ENCODE measurements around the gene MPZL2.

MPZL2 gene

DNA sequence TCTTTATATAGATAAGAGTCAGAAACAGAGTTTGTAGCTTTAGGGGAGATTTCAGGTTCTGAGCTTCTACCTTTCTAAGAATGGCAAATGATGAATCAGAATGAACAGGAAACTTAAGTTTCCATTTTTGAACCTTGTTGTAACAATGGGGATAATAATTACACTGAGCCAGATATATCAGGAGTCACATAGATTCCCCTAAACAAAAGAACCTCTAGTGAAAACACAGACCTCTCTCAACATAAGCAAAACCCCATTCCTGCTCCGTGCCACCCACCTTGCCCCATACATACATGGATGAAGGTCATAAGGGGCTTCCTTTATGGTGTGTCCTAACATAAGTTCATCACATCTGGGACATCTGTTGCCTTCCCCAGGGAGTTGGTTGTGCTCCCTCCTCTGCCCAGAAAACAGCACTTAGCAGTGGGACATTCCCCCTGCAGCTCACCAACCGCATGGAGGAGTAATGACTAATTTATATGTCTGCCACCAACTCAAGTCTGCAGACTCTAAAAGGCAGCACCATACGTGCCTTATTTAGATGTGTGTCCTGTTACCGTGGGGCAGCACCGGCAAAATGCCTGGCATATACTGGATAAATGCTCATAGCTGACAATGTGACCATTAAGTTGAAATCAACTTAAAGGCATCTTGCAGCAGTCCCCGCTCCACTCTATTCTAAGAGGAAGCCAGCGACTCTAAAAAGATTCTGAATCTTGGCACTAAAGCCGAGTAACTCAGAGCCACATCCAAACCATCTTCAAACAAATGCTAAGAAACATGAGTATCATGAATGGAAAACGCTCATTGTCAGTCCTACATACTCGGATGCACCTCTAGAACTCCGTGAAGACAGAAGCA, 47.2 kb downstream of the MPZL2 start:
- no peak for TF ChIP-seq FOXM1 (IDR thresholded peaks at IDR 0.05; ENCODE audit: borderline replicate concordance)
- no peak for TF ChIP-seq NFRKB (IDR thresholded peaks at IDR 0.05)
- no peak for TF ChIP-seq ARNT (IDR thresholded peaks at IDR 0.05)
- TF ChIP-seq FOXA1 (IDR thresholded peaks at IDR 0.05), result no peak
- no peak for TF ChIP-seq ELF4 (IDR thresholded peaks at IDR 0.05)
- TF ChIP-seq TARDBP (IDR thresholded peaks at IDR 0.05), result no peak
- no peak for TF ChIP-seq SUZ12 (IDR thresholded peaks at IDR 0.05)
- no peak for TF ChIP-seq L3MBTL2 (conservative IDR thresholded peaks at IDR 0.05)
- TF ChIP-seq LEF1 (IDR thresholded peaks at IDR 0.05; ENCODE audit: borderline replicate concordance), result no peak
- TF ChIP-seq SP1 (IDR thresholded peaks at IDR 0.05), result no peak
- no peak for TF ChIP-seq FOXK2 (IDR thresholded peaks at IDR 0.05)
- no peak for TF ChIP-seq CTBP1 (IDR thresholded peaks at IDR 0.05; ENCODE audit: borderline replicate concordance)
- TF ChIP-seq HDGF (IDR thresholded peaks at IDR 0.05; ENCODE audit: borderline replicate concordance), result no peak
- TF ChIP-seq, protein P1, sequence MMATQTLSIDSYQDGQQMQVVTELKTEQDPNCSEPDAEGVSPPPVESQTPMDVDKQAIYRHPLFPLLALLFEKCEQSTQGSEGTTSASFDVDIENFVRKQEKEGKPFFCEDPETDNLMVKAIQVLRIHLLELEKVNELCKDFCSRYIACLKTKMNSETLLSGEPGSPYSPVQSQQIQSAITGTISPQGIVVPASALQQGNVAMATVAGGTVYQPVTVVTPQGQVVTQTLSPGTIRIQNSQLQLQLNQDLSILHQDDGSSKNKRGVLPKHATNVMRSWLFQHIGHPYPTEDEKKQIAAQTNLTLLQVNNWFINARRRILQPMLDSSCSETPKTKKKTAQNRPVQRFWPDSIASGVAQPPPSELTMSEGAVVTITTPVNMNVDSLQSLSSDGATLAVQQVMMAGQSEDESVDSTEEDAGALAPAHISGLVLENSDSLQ (IDR thresholded peaks at IDR 0.05), result no peak
- no peak for TF ChIP-seq BHLHE40 (IDR thresholded peaks at IDR 0.05; ENCODE audit: borderline replicate concordance)
- TF ChIP-seq ZNF384 (IDR thresholded peaks at IDR 0.05), result no peak
- DNase-seq (ENCODE audit: extremely low spot score), result no peak
- ChIA-PET CTCF (no interaction called here), POLR2A (no interaction called here)

DNA sequence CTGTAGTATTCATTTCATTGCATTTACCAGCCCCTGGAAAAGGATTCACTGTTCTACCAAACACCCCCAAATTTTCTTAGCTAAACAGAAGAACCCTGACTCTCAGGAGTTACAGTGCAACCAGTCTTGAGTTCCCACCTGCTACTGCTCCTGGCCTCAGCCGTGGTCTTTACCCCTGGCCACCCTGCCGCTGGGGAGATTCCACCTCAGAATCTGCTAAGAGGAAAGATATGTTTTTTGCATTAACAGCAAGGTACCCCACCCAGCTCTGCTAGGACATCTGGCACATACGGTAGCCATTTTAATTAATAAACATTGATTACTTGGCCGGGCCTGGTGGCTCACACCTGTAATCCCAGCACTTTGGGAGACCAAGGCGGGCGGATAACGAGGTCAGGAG, 48.3 kb downstream of the MPZL2 start:
- DNase-seq (ENCODE audit: extremely low spot score), result no peak
- POLR2A ChIA-PET, result no interaction called here
- TF ChIP-seq L3MBTL2 (conservative IDR thresholded peaks at IDR 0.05) (no peak), NFRKB (IDR thresholded peaks at IDR 0.05) (no peak), CTBP1 (IDR thresholded peaks at IDR 0.05; ENCODE audit: borderline replicate concordance) (no peak), FOXK2 (IDR thresholded peaks at IDR 0.05) (no peak), ELF4 (IDR thresholded peaks at IDR 0.05) (no peak), LEF1 (IDR thresholded peaks at IDR 0.05; ENCODE audit: borderline replicate concordance) (no peak), BHLHE40 (IDR thresholded peaks at IDR 0.05; ENCODE audit: borderline replicate concordance) (no peak), ARNT (IDR thresholded peaks at IDR 0.05) (no peak), FOXA1 (IDR thresholded peaks at IDR 0.05) (no peak), SP1 (IDR thresholded peaks at IDR 0.05) (no peak), ZNF384 (IDR thresholded peaks at IDR 0.05) (no peak)
- CTCF ChIA-PET, result no interaction called here

DNA sequence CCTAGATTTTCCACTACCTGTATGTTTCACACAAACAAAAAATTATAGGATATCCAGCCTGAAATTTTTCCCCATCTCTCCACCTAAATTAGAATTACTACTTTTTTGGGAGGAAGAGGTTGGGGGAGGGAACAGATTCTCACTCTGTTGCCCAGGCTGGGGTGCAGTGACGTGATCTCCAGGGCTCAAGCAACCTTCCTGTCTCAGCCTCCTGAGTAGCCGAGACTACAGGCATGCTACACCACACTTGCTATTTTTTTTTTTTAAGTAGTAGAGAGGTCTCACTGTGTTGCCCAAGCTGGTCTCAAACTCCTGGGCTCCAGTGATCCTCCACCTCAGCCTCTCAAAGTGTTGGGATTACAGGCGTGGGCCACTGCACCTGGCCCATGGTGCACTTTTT, 48.8 kb downstream of the MPZL2 start:
- CTCF ChIA-PET, result no interaction called here
- no peak for TF ChIP-seq FOXA1 (IDR thresholded peaks at IDR 0.05)
- TF ChIP-seq ARNT (IDR thresholded peaks at IDR 0.05), result no peak
- no peak for TF ChIP-seq BHLHE40 (IDR thresholded peaks at IDR 0.05; ENCODE audit: borderline replicate concordance)
- no peak for TF ChIP-seq HDGF (IDR thresholded peaks at IDR 0.05; ENCODE audit: borderline replicate concordance)
- no peak for DNase-seq (ENCODE audit: extremely low spot score)
- POLR2A ChIA-PET, result no interaction called here

DNA sequence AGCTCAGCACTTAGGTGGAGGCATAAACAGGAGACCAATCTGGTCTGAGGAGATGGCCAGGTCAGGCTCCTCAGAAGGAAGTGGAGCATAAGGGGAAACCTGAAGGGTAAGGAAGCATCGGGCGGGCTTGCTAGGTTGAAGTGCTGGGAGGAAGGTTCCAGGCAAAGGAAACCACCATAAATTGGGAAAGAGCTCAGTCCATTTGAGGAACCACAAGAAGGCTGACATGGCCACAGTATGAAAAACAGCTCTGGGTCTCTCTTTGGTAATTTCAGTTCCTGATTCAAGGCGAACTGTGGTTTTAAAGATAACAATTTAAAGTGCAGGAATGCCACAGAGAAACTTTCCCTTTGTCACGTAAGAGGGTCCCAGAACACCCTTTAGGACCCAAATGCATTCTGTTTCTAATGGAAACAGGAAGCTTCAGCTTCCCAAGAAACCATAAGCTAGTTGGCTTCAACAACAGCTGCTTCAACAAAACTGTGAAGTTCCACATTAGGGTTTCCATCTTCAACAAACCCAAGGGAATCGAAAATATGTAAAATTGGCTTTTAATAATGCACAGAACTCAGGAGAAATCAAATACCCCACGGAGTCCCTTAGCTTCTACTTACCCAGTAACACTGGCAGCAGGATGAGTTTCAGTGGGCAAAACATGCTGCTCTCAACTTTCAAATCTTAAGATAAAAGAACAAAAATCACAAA, 49.7 kb downstream of the MPZL2 start:
- CTCF ChIA-PET, result no interaction called here
- POLR2A ChIA-PET, result interaction anchor here (1.5 kb wide), 1 partner anchor 145 kb away, joined by 3 read pairs; the partner anchor contains the start of gene UBE4A
- no peak for DNase-seq (ENCODE audit: extremely low spot score)

DNA sequence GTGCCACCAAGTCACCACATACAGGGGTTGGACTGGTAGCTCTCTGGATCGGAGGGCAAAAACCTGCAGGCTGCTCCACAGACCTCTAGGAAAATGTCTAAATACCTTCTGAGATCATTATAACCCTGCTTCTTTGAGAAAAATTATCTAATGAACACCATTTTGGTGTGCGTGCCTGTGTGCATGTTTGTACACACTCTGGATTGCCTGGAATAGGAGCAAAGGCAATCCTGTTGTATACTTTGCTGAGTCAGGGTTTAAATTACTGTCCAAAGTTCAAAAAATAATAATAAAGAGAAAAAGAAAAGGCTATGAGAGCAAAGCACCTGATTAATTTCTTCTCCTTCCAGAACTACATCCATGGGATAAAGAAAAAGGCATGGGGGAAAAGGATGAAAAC, 50.3 kb downstream of the MPZL2 start:
- TF ChIP-seq, protein P1 (IDR thresholded peaks at IDR 0.05), result no peak
- no peak for TF ChIP-seq L3MBTL2 (conservative IDR thresholded peaks at IDR 0.05)
- TF ChIP-seq HDGF (IDR thresholded peaks at IDR 0.05; ENCODE audit: borderline replicate concordance), result no peak
- no peak for TF ChIP-seq ARNT (IDR thresholded peaks at IDR 0.05)
- TF ChIP-seq ZNF384 (IDR thresholded peaks at IDR 0.05), result no peak
- no peak for TF ChIP-seq SUZ12 (IDR thresholded peaks at IDR 0.05)
- no peak for TF ChIP-seq FOXM1 (IDR thresholded peaks at IDR 0.05; ENCODE audit: borderline replicate concordance)
- TF ChIP-seq LEF1 (IDR thresholded peaks at IDR 0.05; ENCODE audit: borderline replicate concordance), result no peak
- no peak for TF ChIP-seq NFRKB (IDR thresholded peaks at IDR 0.05)
- TF ChIP-seq BHLHE40 (IDR thresholded peaks at IDR 0.05; ENCODE audit: borderline replicate concordance), result no peak
- no peak for TF ChIP-seq ELF4 (IDR thresholded peaks at IDR 0.05)
- TF ChIP-seq FOXA1 (IDR thresholded peaks at IDR 0.05), result no peak
- TF ChIP-seq SP1 (IDR thresholded peaks at IDR 0.05), result no peak
- POLR2A ChIA-PET, result interaction anchor here (1.5 kb wide), 1 partner anchor 146 kb away, joined by 3 read pairs; the partner anchor contains the start of gene UBE4A
- CTCF ChIA-PET, result interaction anchor here (0.6 kb wide), 1 partner anchor 178 kb away, joined by 7 read pairs; no protein-coding TSS in a partner anchor
- DNase-seq (ENCODE audit: extremely low spot score), result no peak

More for the DNA sequence above, 49.7 kb downstream of the MPZL2 start:
- TF ChIP-seq NFRKB (IDR thresholded peaks at IDR 0.05) (no peak), TARDBP (IDR thresholded peaks at IDR 0.05) (no peak), ARNT (IDR thresholded peaks at IDR 0.05) (no peak), SP1 (IDR thresholded peaks at IDR 0.05) (no peak), L3MBTL2 (conservative IDR thresholded peaks at IDR 0.05) (no peak), ELF4 (IDR thresholded peaks at IDR 0.05) (no peak), ZNF384 (IDR thresholded peaks at IDR 0.05) (no peak), CTBP1 (IDR thresholded peaks at IDR 0.05; ENCODE audit: borderline replicate concordance) (no peak), FOXK2 (IDR thresholded peaks at IDR 0.05) (no peak), SUZ12 (IDR thresholded peaks at IDR 0.05) (no peak)

DNA sequence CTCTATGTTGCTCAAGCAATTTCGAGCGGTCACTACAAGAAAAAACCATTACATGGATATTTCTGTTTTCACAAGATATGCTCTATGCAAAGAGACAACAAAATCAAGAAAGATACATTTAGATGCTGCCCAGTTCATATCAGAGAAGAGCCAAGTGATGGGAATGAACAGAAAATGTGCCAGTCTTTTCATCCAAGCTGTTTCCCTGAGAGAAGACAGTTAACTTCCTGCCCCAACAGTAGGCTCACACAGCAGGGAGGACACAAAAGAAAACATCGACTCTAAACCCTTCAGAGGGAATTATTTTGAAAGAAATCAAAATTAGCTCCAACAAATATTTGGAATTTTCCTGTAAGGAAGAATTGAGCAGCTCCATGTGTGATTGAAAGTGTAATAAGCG, 50.9 kb downstream of the MPZL2 start:
- POLR2A ChIA-PET, result interaction anchor here (1.5 kb wide), 1 partner anchor 146 kb away, joined by 3 read pairs; the partner anchor contains the start of gene UBE4A
- CTCF ChIA-PET, result interaction anchor here (0.6 kb wide), 1 partner anchor 179 kb away, joined by 7 read pairs; no protein-coding TSS in a partner anchor
- no peak for DNase-seq (ENCODE audit: extremely low spot score)
- no peak for TF ChIP-seq SUZ12 (IDR thresholded peaks at IDR 0.05)
- no peak for TF ChIP-seq CTBP1 (IDR thresholded peaks at IDR 0.05; ENCODE audit: borderline replicate concordance)
- TF ChIP-seq SP1 (IDR thresholded peaks at IDR 0.05), result no peak
- TF ChIP-seq ELF4 (IDR thresholded peaks at IDR 0.05), result no peak
- TF ChIP-seq ZNF384 (IDR thresholded peaks at IDR 0.05), result no peak
- no peak for TF ChIP-seq LEF1 (IDR thresholded peaks at IDR 0.05; ENCODE audit: borderline replicate concordance)

All from HEK293T (cell line).